Lower lobe of right lung (tissue), 2 donors: ENCODE data around the gene NCOA1. TPM values are rescaled to one million over a fixed set of nuclear protein-coding genes. Genes with fewer than 3 reads are reported as not detected.
"Not testable (repeated sequence)": the region's sequence is repeated elsewhere in the genome, so short reads cannot be mapped to it uniquely, and the experiment has no call there.

ENCODE experiments used
- ATAC-seq, 2 donors: fragments of 200-7000 bp; cut with Tn5 transposase; one replicate each; pipeline ENCODE4 v1.9.1; 2020 to 2022; ENCODE audit warnings: mild to moderate bottlenecking in 2 of 2, moderate library complexity in 2 of 2
- DNase-seq: peaks from one replicate; pipeline ENCODE4 v3.0.0-alpha.2; 2020
- H3K27ac ChIP-seq: fragments of 200-600 bp; one replicate; pipeline ENCODE4 v1.8.0; 2022
- H3K27me3 ChIP-seq: fragments of 200-600 bp; one replicate; pipeline ENCODE4 v1.8.0; 2022; ENCODE audit warnings: low read depth
- H3K36me3 ChIP-seq: fragments of 200-600 bp; one replicate; pipeline ENCODE4 v1.8.0; 2022; ENCODE audit warnings: mild to moderate bottlenecking
- H3K4me1 ChIP-seq: fragments of 200-600 bp; one replicate; pipeline ENCODE4 v1.8.0; 2022
- H3K4me3 ChIP-seq: fragments of 200-600 bp; one replicate; pipeline ENCODE4 v1.8.0; 2022; ENCODE audit warnings: mild to moderate bottlenecking
- H3K9me3 ChIP-seq: fragments of 200-600 bp; one replicate; pipeline ENCODE4 v1.8.0; 2022
- CTCF ChIP-seq: fragments of 200-600 bp; IDR thresholded peaks from one replicate; pipeline ENCODE4 v1.8.0; 2022; ENCODE audit warnings: antibody characterized with exemption, mild to moderate bottlenecking
- intact Hi-C: fragments of 100-400 bp; cut with DNase I; formaldehyde crosslinking; loops from one replicate; pipeline ENCODE4 v1.11.0; 2022
- total RNA-seq: library from RNA; stranded (reverse); fragmentation: NEBNext Ultra II Directional; extraction: Animal tissue kit (Norgen Biotek cat#: 25700); gene quantifications from one replicate; pipeline ENCODE4 v1.2.1, GENCODE V29; 2021
- donor health status: DM: no; HTN: yes; CAD: no; lungs with severe emphysema.

Gene NCOA1
- total RNA-seq, 1 donor from 2014 or later: 48.3 TPM

GRCh38 chr2:24594283-24594682 lies 103.2 kb downstream of the NCOA1 start:
- H3K27ac ChIP-seq: no peak overlapping the region
- H3K4me3 ChIP-seq: no peak overlapping the region
- no peak for TF ChIP-seq CTCF
- no peaks in the 10 kb centered on the region for H3K9me3 ChIP-seq
- DNase-seq: no peak
- no peaks in the 10 kb centered on the region for H3K4me1 ChIP-seq
- H3K36me3 ChIP-seq: no peaks in the 10 kb centered on the region
- ATAC-seq: no peak
- intact Hi-C loops: no loop called here
- H3K27me3 ChIP-seq: no peaks in the 10 kb centered on the region

GRCh38 chr2:24597181-24597870 lies 106.3 kb downstream of the NCOA1 start:
- Histone ChIP-seq H3K4me3 (no peak overlapping the region), H3K36me3 (no peaks in the 10 kb centered on the region), H3K9me3 (no peaks in the 10 kb centered on the region), H3K27ac (no peak overlapping the region), H3K27me3 (no peaks in the 10 kb centered on the region), H3K4me1 (no peaks in the 10 kb centered on the region)
- ATAC-seq (no peak), DNase-seq (no peak)
- intact Hi-C loops: no loop called here
- no peak for TF ChIP-seq CTCF

GRCh38 chr2:24600140-24600539 lies 109.1 kb downstream of the NCOA1 start:
- H3K36me3 ChIP-seq, ATAC-seq, intact Hi-C loops, H3K4me3 ChIP-seq, H3K4me1 ChIP-seq, H3K9me3 ChIP-seq, H3K27me3 ChIP-seq, H3K27ac ChIP-seq, DNase-seq: not testable (repeated sequence)

- no peak for ATAC-seq
- intact Hi-C loops: no loop called here
- Histone ChIP-seq H3K4me1 (no peaks in the 10 kb centered on the region), H3K36me3 (no peaks in the 10 kb centered on the region), H3K27ac (no peak overlapping the region), H3K27me3 (no peaks in the 10 kb centered on the region), H3K4me3 (no peak overlapping the region), H3K9me3 (peaks cover 12% of the 10 kb centered on the region)
- no peak for TF ChIP-seq CTCF
- DNase-seq: no peak
These were observed 120.6 kb downstream of the NCOA1 start for GRCh38 chr2:24611631-24612030.

- H3K27ac ChIP-seq: no peak overlapping the region
- H3K4me3 ChIP-seq: no peak overlapping the region
- H3K4me1 ChIP-seq: no peaks in the 10 kb centered on the region
- H3K36me3 ChIP-seq: no peaks in the 10 kb centered on the region
- peaks cover 12% of the 10 kb centered on the region for H3K9me3 ChIP-seq
- DNase-seq (no peak), ATAC-seq (peak; percentile 64 to 77)
- peak; percentile 20 for TF ChIP-seq CTCF
- intact Hi-C loops: no loop called here
- no peaks in the 10 kb centered on the region for H3K27me3 ChIP-seq
These were observed 122.2 kb downstream of the NCOA1 start for GRCh38 chr2:24613154-24613814.

- no peak for ATAC-seq
- no peaks in the 10 kb centered on the region for H3K36me3 ChIP-seq
- intact Hi-C loops: no loop called here
- no peaks in the 10 kb centered on the region for H3K4me1 ChIP-seq
- DNase-seq: no peak
- TF ChIP-seq CTCF: no peak
- no peak overlapping the region for H3K27ac ChIP-seq
- no peak overlapping the region for H3K4me3 ChIP-seq
- peaks cover 12% of the 10 kb centered on the region for H3K9me3 ChIP-seq
- no peaks in the 10 kb centered on the region for H3K27me3 ChIP-seq
These were observed 125.6 kb downstream of the NCOA1 start for GRCh38 chr2:24616616-24617015.
